ENCODE results near the gene NUTM2F.
"Not testable (repeated sequence)": the region's sequence is repeated elsewhere in the genome, so short reads cannot be mapped to it uniquely, and the experiment has no call there.

The NUTM2F gene

DNA sequence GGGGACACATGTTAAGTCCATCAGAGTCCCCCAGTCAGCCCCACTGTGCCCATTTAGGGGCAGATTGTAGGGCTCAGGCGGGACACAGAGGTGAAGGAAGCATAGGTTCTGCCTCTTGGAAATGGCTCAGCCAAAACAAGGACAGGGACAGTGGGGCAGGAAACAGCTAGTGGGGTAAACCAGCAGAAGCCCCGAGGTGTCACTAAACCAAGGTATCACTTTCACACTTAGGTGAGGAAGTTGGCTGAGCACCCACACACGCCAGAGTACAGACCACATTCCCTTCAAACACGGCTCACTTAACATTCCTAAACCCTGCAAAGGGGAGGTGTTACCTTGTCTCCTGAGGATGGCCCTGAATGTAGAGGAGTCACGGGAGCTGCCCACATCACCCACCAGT lies 12.2 kb downstream of the NUTM2F start:
- not testable (repeated sequence) for H3K4me3 ChIP-seq (ENCODE audit: low read length)

DNA sequence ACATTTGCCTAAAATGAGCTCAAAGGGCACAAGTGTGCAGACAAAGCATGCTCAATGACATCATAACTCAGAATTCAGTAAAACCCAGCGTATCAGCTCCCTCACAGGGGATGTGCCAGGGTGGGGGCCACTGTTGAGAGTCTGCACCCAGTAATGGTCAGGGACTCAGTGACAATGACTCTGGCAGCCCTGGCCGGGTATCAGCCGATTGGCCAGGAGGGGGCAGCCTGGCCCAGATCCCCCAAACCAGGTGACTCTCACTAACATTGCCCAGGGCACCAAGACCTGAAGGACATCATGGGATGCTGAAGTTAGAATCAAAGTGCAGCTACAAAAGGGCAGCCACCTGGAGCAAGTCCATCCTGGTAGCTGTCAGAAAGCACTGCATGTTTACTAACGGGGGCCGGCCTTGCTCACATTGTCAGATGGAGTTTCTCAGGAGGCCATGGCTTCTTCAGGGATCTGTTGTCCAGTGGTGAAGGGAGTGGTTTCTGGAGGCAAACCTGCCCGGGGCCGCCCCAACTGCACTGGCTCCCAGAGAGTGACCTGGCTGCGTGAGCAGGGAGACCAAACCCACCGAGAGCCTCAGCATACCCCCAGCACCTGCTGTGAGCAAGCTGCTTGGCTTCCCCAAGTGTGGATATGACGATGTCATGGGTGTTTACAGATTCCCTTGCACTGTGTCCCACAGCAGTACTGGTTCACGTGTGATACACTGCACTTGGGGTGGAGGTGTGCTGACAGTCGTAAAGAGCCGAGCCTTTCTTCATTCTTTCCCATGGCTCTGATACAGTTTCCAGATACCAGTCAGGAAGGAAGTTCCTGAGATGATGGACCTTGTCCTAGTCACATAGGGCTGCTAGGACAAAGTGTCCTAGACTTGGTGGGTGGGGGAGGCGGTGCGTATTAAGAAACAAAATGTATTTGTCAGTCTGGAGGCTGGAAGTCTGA lies 13.1 kb downstream of the NUTM2F start:
- H3K4me3 ChIP-seq (ENCODE audit: low read length), result not testable (repeated sequence)

DNA sequence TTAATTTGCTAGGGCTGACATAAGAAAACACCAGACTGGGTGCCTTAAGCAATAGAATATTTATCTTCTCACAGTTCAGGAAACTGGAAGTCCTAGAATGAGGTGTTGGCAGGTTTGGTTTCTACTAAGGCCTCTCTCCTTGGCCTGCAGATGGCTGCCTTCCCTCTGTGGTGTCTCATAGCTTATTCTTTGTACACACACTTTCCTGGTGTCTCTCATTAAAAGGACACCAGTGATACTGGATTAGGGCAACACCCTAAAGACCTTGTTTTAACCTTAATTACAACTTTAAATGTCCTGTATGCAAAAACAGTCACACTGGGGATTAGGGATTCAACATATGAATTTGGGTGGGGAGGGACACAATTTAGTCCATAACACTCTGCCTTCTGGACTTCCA lies 25.1 kb downstream of the NUTM2F start:
- no peak for TF ChIP-seq ZNF274 (IDR thresholded peaks at IDR 0.05; ENCODE audit: low read depth, low read length)

DNA sequence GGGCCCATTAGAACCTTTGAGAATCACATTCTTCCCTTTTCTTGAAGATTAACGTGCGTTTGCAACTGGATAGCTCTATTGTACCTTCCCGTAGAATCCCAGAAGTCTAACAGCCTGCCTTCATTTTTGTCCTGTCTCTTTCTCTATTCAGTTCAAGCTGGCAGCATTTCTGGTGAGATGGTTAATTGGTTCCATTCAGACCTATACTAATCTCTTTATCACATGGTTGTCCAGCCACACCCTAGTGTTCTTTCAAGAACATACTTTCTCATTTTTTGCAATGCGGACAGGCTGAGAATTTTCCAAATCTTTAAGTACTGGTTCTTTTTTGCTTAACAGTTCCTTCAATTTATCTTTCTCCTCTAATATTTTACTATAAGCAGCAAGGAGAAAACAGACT lies 26.0 kb downstream of the NUTM2F start:
- no peak for TF ChIP-seq ZNF274 (IDR thresholded peaks at IDR 0.05; ENCODE audit: low read depth, low read length)
- no peak overlapping the region for H3K4me3 ChIP-seq (ENCODE audit: low read length)

More for the DNA sequence above, 25.1 kb downstream of the NUTM2F start:
- no peak overlapping the region for H3K4me3 ChIP-seq (ENCODE audit: low read length)

DNA sequence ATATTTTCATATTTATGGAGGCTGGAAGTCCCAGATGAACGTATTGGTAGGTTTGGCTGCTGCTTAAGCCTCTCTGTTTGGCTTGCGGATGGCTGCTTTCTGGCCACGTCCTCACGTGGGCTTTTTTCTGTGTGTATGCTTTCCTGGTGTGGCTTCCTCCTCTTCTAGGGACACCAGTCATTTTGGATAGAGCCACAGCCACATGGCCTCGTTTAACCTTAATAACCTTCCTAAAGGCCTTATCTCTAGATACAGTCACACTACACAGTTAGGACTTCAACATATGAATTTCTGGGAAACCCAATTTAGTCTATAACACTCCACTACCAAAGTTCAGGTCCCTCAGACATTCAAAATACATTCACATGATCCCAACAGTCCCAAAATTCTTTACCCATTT lies 26.9 kb downstream of the NUTM2F start:
- H3K4me3 ChIP-seq (ENCODE audit: low read length), result no peak overlapping the region
- TF ChIP-seq ZNF274 (IDR thresholded peaks at IDR 0.05; ENCODE audit: low read depth, low read length), result no peak

DNA sequence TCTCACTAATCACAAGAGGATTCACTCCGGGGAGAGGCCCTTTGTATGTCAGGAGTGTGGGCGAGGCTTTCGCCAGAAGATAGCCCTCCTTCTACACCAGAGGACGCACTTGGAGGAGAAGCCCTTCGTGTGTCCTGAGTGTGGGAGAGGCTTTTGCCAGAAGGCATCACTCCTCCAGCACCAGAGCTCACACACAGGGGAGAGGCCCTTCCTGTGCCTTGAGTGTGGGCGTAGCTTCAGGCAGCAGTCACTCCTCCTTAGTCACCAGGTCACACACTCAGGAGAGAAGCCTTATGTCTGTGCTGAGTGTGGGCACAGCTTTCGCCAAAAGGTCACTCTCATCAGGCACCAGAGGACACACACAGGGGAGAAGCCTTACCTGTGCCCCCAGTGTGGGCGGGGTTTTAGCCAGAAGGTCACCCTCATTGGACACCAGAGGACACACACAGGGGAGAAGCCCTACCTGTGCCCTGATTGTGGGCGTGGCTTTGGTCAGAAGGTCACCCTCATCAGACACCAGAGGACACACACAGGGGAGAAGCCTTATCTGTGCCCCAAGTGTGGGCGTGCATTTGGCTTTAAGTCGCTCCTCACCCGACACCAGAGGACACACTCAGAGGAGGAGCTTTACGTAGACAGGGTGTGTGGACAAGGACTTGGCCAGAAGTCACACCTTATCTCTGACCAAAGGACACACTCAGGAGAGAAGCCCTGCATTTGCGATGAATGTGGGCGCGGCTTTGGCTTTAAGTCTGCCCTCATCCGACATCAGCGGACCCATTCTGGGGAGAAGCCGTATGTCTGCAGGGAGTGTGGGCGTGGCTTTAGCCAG lies 27.8 kb downstream of the NUTM2F start:
- TF ChIP-seq ZNF274 (IDR thresholded peaks at IDR 0.05; ENCODE audit: low read depth, low read length), result no peak
- no peak overlapping the region for H3K4me3 ChIP-seq (ENCODE audit: low read length)

DNA sequence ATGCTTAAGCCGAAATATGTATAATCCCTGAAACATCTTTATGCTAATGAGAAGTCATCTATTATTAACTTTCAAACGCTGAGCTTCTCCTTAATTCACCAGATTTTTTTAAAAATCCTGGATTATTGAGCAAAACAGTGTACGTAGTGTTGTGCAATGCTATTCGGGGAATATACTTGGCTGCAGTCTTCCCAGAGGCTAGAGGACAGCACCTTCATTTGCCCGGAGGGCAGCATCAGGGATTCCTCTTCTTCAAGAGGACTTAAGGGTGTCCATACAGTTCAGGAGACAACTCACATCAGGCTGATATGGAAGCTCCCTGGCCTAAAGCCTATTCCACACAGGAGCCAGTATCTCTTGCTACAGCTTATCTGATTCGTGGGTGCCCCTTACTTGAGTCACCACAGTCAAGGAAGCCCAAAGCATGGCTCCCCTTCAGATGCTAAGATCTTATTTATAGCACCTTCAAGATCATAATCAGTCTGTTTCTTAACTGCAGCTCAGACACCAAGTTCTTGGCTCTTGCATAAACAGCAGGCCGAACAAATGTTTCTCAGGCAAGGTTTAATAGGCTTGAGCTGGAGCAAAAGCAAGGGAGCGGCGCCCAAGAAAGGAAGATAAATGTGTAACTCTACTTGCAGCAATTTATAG lies 29.4 kb downstream of the NUTM2F start:
- H3K4me3 ChIP-seq (ENCODE audit: low read length), result no peak overlapping the region
- TF ChIP-seq ZNF274 (IDR thresholded peaks at IDR 0.05; ENCODE audit: low read depth, low read length), result no peak

DNA sequence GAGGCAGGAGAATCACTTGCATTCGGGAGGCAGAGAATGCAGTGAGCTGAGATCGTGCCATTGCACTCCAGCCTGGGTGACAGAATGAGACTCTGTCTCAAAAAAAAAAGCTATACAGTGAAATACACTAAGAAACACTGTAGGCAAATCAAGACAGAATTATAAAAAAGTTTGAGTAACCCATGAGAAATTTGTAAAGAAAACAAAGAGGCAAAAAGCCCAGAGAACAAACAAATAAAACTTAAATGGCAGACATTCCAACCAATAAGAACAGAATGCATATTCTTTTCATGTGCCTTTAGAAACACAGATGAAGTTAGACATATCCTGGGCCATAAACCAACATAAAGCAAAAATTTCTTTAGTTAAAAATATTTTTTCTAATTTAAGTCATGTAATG lies 38.8 kb downstream of the NUTM2F start:
- no peak for TF ChIP-seq ZNF274 (IDR thresholded peaks at IDR 0.05; ENCODE audit: low read depth, low read length)
- H3K4me3 ChIP-seq (ENCODE audit: low read length), result no peak overlapping the region

DNA sequence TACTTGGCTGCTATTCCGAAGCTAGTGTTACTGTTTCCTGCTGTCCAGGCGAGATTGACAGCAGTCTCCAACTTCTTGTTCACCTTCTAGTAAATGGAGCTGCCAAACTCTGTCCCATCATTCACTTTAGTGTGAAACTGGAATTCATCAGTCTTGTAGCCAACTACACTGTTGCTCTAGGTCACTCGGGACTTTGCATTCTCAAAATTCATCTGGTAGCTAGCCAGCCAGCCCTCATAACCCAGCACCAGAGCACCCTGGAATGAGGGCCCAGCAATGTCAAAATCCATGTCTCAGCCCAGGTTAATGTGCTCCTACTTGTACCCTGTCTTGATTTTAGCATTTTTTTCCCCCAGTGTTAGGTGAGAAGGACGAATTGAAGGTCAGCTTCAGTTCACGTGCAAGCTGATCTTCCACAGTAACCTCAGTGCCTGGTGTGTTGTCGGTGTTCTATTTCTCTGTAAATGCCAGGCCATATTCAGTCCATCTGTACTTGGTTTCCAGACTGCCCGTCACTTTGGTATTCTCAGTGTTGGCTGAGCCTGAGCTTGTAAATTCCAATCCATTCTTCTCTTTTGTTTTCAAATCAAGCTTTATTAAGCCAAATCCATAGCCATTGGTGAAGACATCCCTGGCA lies 40.4 kb downstream of the NUTM2F start:
- no peak for TF ChIP-seq ZNF274 (IDR thresholded peaks at IDR 0.05; ENCODE audit: low read depth, low read length)
- H3K4me3 ChIP-seq (ENCODE audit: low read length), result no peak overlapping the region

DNA sequence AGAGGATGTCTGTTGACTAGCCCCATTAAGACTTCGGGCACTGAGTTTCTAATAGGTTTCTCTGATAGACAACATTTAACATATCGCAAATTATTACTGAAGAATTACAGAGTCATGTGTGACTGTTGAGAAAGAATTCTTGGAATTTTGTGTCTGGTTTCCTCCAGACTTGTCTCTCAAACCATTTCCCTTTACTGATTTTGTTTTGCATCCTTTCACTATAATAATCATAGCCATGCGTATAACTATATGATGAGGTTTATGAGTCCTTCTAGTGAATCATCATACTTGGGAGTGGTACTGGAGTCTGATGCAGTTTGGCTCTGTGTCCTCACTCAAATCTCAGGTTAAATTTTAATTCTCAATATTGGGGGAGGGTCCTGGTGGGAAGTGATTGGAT lies 42.3 kb downstream of the NUTM2F start:
- TF ChIP-seq ZNF274 (IDR thresholded peaks at IDR 0.05; ENCODE audit: low read depth, low read length), result no peak
- H3K4me3 ChIP-seq (ENCODE audit: low read length), result no peak overlapping the region

DNA sequence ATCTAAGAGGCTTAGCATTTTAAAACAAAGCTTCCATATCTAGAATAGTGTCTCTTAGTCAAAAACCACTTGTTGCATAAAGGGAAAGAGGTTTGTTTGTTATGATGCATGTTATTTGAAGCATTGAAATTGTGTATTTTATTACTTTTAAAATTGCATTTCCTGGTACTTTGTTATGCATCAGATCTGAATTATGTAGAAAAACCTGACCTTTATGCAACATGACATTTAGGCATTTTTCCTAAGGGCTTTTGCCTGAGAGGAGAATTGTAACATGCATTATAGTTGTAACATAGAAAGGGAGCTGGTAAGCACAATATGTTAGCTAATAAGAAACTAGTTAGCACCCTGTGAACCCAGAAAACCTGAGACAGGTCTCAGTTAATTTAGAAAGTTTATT lies 47.3 kb downstream of the NUTM2F start:
- TF ChIP-seq ZNF274 (IDR thresholded peaks at IDR 0.05; ENCODE audit: low read depth, low read length), result no peak
- H3K4me3 ChIP-seq (ENCODE audit: low read length), result no peak overlapping the region

DNA sequence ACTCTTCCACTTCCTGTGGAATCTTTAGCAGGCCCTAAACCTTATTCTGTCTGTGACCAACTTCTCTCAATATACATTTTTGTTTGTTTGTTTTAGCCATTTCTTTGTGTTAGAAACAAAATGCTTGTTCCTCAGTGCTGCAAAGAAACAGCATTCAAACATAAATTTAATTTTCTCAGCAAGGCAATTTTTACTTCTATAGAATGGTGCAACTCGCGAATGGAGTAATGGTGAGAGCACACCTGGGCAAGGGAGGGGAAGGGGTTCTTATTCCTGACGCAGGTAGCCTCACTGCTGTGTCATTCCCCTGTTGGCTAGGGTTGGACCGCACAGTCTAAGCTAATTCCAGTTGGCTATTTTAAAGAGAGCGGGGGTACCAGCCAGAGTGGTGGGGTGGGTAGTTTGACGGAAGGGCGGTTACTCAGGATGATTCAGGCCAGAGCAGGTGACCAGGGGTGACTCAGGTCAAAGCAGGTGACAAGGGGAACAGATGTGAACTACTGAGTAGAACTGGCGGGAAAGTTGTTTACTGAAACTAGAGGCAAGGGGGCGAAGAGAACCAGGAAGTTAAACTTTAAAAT lies 47.9 kb downstream of the NUTM2F start:
- no peak overlapping the region for H3K4me3 ChIP-seq (ENCODE audit: low read length)
- TF ChIP-seq ZNF274 (IDR thresholded peaks at IDR 0.05; ENCODE audit: low read depth, low read length), result no peak

DNA sequence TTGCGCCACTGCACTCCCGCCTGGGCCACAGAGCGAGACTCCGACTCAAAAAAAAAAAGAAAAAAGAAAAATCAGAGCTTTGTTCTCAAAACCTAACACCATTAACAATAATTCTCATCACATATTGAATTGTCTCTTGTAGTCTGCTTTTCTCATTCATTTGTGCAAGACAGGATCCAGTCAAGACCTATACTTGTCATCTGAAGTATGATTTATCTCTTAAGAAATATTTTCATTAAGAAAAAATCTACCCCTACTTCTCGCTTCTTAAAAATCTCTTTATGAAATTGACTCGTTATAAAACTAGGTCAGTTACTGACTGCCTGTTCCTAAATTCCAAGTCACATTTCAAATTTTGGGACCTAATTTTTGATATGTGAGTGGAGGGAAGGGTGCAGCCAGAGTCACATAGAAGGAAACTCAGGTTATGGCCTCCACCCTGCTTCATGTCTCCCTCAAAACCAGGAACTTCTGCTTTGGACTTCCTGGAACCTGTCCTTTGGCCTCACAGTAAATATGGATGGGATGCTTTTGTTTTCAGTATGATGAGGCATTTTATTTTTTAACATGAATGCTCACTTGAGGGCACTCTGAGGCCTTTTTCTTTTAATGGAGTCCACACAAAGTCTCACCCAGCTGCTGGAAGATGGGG lies 50.4 kb downstream of the NUTM2F start:
- TF ChIP-seq ZNF274 (IDR thresholded peaks at IDR 0.05; ENCODE audit: low read depth, low read length), result no peak
- no peak overlapping the region for H3K4me3 ChIP-seq (ENCODE audit: low read length)

DNA sequence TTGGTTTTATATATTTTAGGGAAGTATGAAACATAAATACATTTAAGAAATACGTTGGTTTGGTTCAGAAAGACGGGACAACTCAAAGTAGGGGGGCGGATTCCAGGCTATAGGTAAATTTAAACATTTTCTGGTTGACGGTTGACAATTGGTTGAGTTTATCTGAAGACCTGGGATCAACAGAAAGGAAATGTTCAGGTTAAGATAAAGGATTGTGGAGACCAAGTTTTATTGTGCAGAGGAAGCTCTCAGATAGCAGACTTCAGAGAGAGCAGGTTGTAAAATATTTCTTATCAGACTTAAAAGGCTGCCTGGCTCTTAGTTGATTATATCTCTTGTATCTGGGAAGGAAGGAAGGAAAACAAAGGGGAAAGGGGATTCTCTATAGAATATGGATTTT lies 51.4 kb downstream of the NUTM2F start:
- H3K4me3 ChIP-seq (ENCODE audit: low read length), result not testable (repeated sequence)

Data from GM08714 (cell line).